ENCODE measurements around the gene BIRC5.

BIRC5 gene

DNA sequence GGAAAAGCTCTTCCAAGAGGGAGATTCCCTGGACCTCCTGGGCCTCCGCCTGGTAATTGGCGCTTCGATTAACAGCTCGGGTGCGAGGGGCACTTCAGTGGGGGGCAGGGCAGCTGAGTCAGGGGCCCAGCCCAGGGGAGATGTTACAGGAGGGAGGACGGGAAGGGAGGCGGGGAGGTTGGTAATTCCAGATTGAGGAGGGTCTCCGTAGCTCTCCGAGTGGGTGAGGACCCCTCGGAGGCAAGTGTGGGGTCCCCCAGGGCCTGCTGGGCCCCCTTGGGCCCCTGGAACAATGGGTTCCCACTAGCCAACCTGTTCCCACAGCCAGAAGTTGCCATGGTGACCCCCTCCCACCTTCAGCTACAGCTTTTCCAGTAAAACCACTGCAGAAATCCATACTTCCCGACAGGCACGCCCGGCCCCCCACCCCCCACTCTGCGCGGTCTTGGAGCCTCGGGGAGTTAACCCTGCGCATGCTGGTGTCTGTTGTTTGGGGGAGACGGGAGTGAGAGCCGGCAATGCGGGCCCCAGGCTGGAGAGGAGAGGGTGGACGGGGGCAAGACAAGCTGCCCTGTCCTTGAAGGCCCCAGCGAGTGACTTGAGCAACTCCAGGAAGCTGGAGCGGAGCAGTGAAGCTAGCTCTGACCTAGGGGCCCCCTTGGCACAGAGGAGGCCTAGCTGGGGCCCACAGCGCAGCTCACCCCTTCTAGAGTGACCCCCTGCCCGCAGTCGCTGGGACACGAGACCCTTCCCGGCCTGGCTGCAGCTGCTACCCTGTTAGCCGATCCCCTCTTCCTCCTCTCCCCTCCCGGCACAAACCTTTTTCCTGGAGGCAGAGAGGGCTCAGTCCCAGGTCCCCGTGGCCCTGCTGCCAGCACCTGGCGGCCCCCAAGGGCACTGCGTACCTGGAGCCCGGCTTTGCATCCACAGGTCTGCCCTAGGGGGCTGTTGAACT is 55.2 kb downstream of the BIRC5 start:
- H3K4me3 ChIP-seq (ENCODE audit: low read length) = no peak overlapping the region
- peaks cover 32% of the 10 kb centered on the region for H3K4me1 ChIP-seq (ENCODE audit: control insufficient read depth, insufficient read depth, low read length)
- no peak overlapping the region for H3K27ac ChIP-seq (ENCODE audit: low read length)
- WGBS (ENCODE audit: insufficient coverage, insufficient read length) = no CpG with 5 or more reads among the region's 34 CpGs
- H3K36me3 ChIP-seq (ENCODE audit: control insufficient read depth, insufficient read depth, low read length) = no peaks in the 10 kb centered on the region
- no peaks in the 10 kb centered on the region for H3K9me3 ChIP-seq (ENCODE audit: control insufficient read depth, insufficient read depth, low read length)
- DNase-seq (ENCODE audit: low read depth, low spot score) = no peak
- H3K27me3 ChIP-seq (ENCODE audit: control insufficient read depth, insufficient read depth, low read length) = no peaks in the 10 kb centered on the region

DNA sequence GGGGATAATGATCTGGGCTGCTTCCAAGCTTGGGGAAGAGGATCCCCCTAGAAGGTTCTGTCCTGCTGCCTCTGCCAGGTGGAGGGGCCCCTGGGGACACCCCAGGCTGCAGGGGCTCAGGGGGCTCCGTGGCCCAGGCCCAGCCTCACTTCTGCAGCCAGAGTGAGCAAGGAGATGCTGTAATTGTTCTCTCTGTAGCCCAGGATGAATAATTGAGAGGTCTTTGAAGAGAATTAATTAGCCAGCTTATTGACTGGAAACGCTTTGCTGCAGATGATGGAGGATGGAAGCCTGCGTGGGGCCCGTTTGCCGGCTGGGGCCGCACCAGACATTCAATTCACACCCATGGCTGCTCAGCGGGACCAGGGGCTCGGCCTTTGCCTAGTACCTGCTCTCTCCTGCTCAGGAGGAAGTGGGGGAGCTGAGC is 55.9 kb downstream of the BIRC5 start:
- no peak for DNase-seq (ENCODE audit: low read depth, low spot score)
- Histone ChIP-seq H3K27ac (ENCODE audit: low read length) (no peak overlapping the region), H3K4me1 (ENCODE audit: control insufficient read depth, insufficient read depth, low read length) (peaks cover 32% of the 10 kb centered on the region), H3K27me3 (ENCODE audit: control insufficient read depth, insufficient read depth, low read length) (no peaks in the 10 kb centered on the region), H3K36me3 (ENCODE audit: control insufficient read depth, insufficient read depth, low read length) (no peaks in the 10 kb centered on the region), H3K9me3 (ENCODE audit: control insufficient read depth, insufficient read depth, low read length) (no peaks in the 10 kb centered on the region), H3K4me3 (ENCODE audit: low read length) (no peak overlapping the region)
- WGBS (ENCODE audit: insufficient coverage, insufficient read length) = no CpG with 5 or more reads among the region's 8 CpGs

DNA sequence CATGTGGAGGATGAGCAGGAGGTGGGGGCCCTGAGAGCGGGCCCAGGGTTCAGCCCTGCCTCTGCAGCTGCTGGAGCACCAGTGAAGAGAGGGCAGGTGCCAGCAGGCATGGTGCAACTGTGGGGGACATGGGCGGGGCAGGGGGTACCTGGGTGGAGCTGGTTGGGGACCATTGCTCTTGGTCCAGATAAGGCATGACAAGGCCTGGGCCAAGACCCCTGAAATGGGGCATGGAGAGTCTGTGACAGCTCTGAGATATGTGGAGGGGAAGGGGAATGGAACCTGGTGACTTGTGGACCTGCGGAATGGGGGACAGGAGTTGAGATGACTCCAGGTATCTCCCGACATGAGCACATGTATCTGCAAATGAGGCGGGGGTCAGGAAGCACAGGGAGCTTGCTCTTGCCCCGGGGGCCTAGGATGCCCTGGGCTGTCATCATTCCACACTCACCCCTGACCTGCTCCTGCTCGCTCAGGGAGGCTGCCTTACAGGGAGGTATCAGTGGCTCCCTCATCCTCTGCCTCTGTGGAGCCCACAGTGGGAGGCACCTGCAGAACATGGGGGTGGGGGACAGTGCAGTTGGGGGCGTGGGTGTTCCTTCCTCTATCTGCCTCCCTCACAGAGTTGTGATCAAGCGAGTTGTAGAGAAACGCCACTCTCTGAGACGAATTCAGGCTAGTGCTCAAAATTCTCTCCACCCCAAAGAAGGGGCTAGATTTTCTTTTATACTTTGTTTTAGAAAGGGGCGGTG is 57.5 kb downstream of the BIRC5 start:
- Histone ChIP-seq H3K4me3 (ENCODE audit: low read length) (no peak overlapping the region), H3K27ac (ENCODE audit: low read length) (no peak overlapping the region), H3K9me3 (ENCODE audit: control insufficient read depth, insufficient read depth, low read length) (no peaks in the 10 kb centered on the region), H3K36me3 (ENCODE audit: control insufficient read depth, insufficient read depth, low read length) (no peaks in the 10 kb centered on the region), H3K4me1 (ENCODE audit: control insufficient read depth, insufficient read depth, low read length) (peaks cover 33% of the 10 kb centered on the region), H3K27me3 (ENCODE audit: control insufficient read depth, insufficient read depth, low read length) (no peaks in the 10 kb centered on the region)
- no CpG with 5 or more reads among the region's 12 CpGs for WGBS (ENCODE audit: insufficient coverage, insufficient read length)
- DNase-seq (ENCODE audit: low read depth, low spot score) = no peak

DNA sequence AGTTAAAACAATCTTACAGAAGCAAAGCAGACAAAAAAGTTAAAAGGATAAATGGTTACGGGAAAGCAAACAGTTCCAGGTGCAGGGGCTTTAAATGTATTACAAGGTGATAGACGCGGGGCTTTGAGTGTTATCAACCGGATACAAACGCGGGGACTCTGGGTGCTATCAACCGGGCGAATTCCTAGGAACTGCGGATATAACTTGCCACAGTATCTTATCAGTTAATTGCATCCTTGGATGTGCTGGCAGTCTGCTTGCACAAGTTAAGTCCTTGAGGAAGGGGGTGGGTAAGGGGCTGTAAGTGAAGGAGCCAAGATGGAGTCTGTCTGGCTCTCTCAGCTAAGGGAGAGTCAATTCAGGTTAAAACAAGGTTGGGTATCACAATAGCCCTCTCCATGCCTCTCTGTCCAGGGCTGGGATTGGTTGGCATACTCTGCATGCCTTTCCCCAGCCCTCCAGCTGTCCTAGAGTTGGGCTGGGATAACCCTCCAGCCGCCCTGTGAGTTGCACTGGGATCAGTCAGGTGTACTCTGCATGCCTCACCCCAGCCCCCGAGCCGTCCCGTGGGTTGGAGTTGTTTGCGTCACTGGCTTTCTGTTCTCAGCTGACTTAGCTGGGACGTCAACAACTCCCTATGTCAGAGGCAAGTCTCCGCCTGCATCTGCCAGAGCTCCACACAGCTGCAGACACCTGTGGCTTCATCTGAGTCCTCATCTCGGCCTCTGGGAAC is 58.3 kb downstream of the BIRC5 start:
- peaks cover 29% of the 10 kb centered on the region for H3K4me1 ChIP-seq (ENCODE audit: control insufficient read depth, insufficient read depth, low read length)
- H3K4me3 ChIP-seq (ENCODE audit: low read length) = no peak overlapping the region
- DNase-seq (ENCODE audit: low read depth, low spot score) = no peak
- H3K36me3 ChIP-seq (ENCODE audit: control insufficient read depth, insufficient read depth, low read length) = no peaks in the 10 kb centered on the region
- H3K27me3 ChIP-seq (ENCODE audit: control insufficient read depth, insufficient read depth, low read length) = no peaks in the 10 kb centered on the region
- H3K9me3 ChIP-seq (ENCODE audit: control insufficient read depth, insufficient read depth, low read length) = no peaks in the 10 kb centered on the region
- no peak overlapping the region for H3K27ac ChIP-seq (ENCODE audit: low read length)
- no CpG with 5 or more reads among the region's 17 CpGs for WGBS (ENCODE audit: insufficient coverage, insufficient read length)

DNA sequence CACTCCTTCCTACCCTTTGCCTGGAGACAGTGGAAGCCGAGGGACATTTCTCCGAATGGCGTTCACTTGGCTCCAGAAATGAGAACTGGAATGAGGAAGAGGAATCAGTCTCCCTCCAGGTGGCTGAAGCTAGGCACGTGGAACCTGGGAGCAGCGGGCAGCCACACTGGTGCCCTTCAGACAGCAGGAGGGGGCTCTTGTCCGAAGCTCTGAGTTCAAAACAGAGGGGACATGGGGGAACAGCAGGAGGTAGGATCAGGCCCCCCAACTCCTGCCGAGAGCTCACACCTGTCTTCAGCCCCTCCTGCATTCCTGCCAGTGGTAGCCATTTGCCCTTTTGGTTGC is 58.8 kb downstream of the BIRC5 start:
- Histone ChIP-seq H3K9me3 (ENCODE audit: control insufficient read depth, insufficient read depth, low read length) (no peaks in the 10 kb centered on the region), H3K4me3 (ENCODE audit: low read length) (no peak overlapping the region), H3K27me3 (ENCODE audit: control insufficient read depth, insufficient read depth, low read length) (no peaks in the 10 kb centered on the region), H3K27ac (ENCODE audit: low read length) (no peak overlapping the region), H3K36me3 (ENCODE audit: control insufficient read depth, insufficient read depth, low read length) (no peaks in the 10 kb centered on the region), H3K4me1 (ENCODE audit: control insufficient read depth, insufficient read depth, low read length) (peaks cover 26% of the 10 kb centered on the region)
- no CpG with 5 or more reads among the region's 7 CpGs for WGBS (ENCODE audit: insufficient coverage, insufficient read length)
- no peak for DNase-seq (ENCODE audit: low read depth, low spot score)

DNA sequence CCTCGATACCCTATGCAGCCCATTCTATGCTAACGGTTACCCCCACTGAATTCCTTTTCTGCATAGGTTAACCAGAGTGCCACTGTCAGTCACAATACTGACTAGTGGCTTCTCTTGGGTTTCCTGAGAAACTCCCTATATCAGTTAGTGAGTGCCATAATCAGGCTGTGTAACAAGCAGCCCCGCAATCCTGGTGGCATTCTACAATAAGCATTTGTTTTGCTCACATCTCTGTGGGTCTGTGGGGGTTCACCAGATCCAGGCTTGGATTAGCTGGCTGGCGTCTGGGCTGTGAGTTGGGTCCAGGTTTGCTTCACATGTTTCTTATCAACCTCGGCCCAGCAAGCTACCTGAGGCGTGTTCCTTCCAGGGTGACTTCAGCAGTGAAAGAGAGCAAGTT is 59.8 kb downstream of the BIRC5 start:
- WGBS (ENCODE audit: insufficient coverage, insufficient read length) = no CpG with 5 or more reads among the region's 6 CpGs
- Histone ChIP-seq H3K9me3 (ENCODE audit: control insufficient read depth, insufficient read depth, low read length) (no peaks in the 10 kb centered on the region), H3K27me3 (ENCODE audit: control insufficient read depth, insufficient read depth, low read length) (no peaks in the 10 kb centered on the region), H3K36me3 (ENCODE audit: control insufficient read depth, insufficient read depth, low read length) (no peaks in the 10 kb centered on the region), H3K27ac (ENCODE audit: low read length) (no peak overlapping the region), H3K4me3 (ENCODE audit: low read length) (no peak overlapping the region), H3K4me1 (ENCODE audit: control insufficient read depth, insufficient read depth, low read length) (peaks cover 20% of the 10 kb centered on the region)
- no peak for DNase-seq (ENCODE audit: low read depth, low spot score)
